A673 (cell line): ENCODE measurements around the gene CSKMT. TPM values are rescaled to one million over a fixed set of nuclear protein-coding genes. Genes with fewer than 3 reads are reported as not detected.

ENCODE experiments used
- BruUV-seq: library from RNA; stranded (reverse); fragments of 400-500 nt; replicated peaks from 2 replicates; lab custom pipeline; 2021; lab: Mats Ljungman, UMichigan
- CTCF ChIA-PET: fragments of 300-600 bp; sonication (Branson Sonifier 250); formaldehyde crosslinking; loops from one replicate; lab custom pipeline; 2022; ENCODE audit warnings: antibody characterized with exemption; lab: Charles Lee
- POLR2A ChIA-PET: fragments of 300-600 bp; sonication (Branson Sonifier 250); formaldehyde crosslinking; loops from one replicate; lab custom pipeline; 2022; ENCODE audit warnings: antibody characterized with exemption; ENCODE audit not compliant: low non-redundant PET; lab: Charles Lee
- DNase-seq: peaks from one replicate; pipeline ENCODE4 v3.0.0-alpha.2; 2015; ENCODE audit warnings: low spot score
- H3K27ac ChIP-seq: fragments of 200-600 bp; sonication (generic); 2 replicates; pipeline ENCODE4 v1.5.1; 2016; ENCODE audit warnings: mixed run types, low read depth, mild to moderate bottlenecking, mixed read lengths, antibody characterized with exemption, low read length; ENCODE audit not compliant: poor library complexity, severe bottlenecking
- H3K27me3 ChIP-seq: fragments of 200-600 bp; sonication (generic); replicated peaks from 2 replicates; pipeline ENCODE4 v1.6.1; 2017; ENCODE audit warnings: mixed run types, low read depth, mild to moderate bottlenecking, mixed read lengths, antibody characterized with exemption, low read length; ENCODE audit not compliant: insufficient read depth, poor library complexity
- H3K36me3 ChIP-seq: fragments of 200-600 bp; sonication (generic); 2 replicates; pipeline ENCODE4 v1.6.1; 2016; ENCODE audit warnings: mixed run types, mild to moderate bottlenecking, mixed read lengths, antibody characterized with exemption, low read length; ENCODE audit not compliant: insufficient read depth, poor library complexity, severe bottlenecking
- H3K4me1 ChIP-seq: fragments of 200-600 bp; sonication (generic); 2 replicates; pipeline ENCODE4 v1.6.1; 2017; ENCODE audit warnings: mixed run types, mild to moderate bottlenecking, mixed read lengths, antibody characterized with exemption, low read length; ENCODE audit not compliant: insufficient read depth, poor library complexity, severe bottlenecking
- H3K4me3 ChIP-seq: fragments of 200-600 bp; sonication (generic); 2 replicates; pipeline ENCODE4 v1.5.1; 2016; ENCODE audit warnings: low read depth, mixed run types, mild to moderate bottlenecking, mixed read lengths, low read length; ENCODE audit not compliant: poor library complexity, severe bottlenecking
- H3K9me3 ChIP-seq: fragments of 200-600 bp; sonication (generic); 2 replicates; pipeline ENCODE4 v1.6.1; 2016; ENCODE audit warnings: mixed run types, low read depth, mild to moderate bottlenecking, mixed read lengths, antibody characterized with exemption, low read length; ENCODE audit not compliant: poor library complexity, severe bottlenecking
- EZH2 ChIP-seq: fragments of 200-600 bp; sonication (generic); IDR thresholded peaks from 2 replicates; pipeline ENCODE4 v1.6.1; 2017; ENCODE audit warnings: borderline replicate concordance, low read depth, mild to moderate bottlenecking, mixed read lengths, antibody characterized with exemption, low read length; ENCODE audit not compliant: poor library complexity, severe bottlenecking
- intact Hi-C: fragments of 100-400 bp; cut with micrococcal nuclease; formaldehyde crosslinking; loops from one replicate; pipeline ENCODE4 v1.10.0; 2022; ENCODE audit not compliant: unreplicated experiment
- total RNA-seq: library from RNA; stranded (reverse); gene quantifications from 2 replicates; pipeline ENCODE4 v1.2.3, GENCODE V29; 2021
- TF ChIP-seq, protein P1 (sequence below): fragments of 300-800, 200-600 bp; sonication (generic); conservative IDR thresholded peaks from 2 replicates; pipeline ENCODE4 v1.5.1; 2017; ENCODE audit warnings: low read depth, mild to moderate bottlenecking, antibody characterized with exemption, low read length, moderate library complexity, mixed read lengths

The CSKMT gene
- total RNA-seq, 1 experiment from 2014 or later, result 68.8 TPM

DNA sequence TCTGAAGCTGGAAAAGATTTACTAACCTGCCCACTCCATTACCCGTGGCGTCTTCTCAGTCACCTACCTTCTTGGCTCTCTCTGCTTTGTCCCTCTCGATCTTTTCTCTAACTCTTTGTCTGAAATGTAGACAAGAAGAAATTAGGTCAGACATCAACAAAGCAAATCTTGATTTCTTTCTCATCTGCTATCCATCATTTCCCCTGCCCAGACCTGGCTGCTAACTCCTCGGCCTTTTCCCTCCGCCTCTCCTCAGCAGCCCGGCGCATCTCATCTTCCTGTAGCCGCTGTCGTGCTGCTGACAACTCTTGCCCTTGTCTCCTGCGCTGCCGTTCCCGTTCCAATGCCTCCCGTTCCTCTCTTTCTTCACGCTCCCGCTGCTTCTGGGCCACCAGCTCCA is 12.6 kb downstream of the CSKMT start:
- Histone ChIP-seq H3K27me3 (no peaks in the 10 kb centered on the region), H3K36me3 (peaks cover 39% of the 10 kb centered on the region), H3K27ac (peak overlapping the region; percentile 26), H3K9me3 (no peaks in the 10 kb centered on the region), H3K4me1 (peaks cover 31% of the 10 kb centered on the region), H3K4me3 (peak overlapping the region; percentile 85)
- ChIA-PET CTCF (no interaction called here), POLR2A (interaction anchor here (1.0 kb wide), 1 partner anchor 13 kb away, joined by 4 read pairs; the partner anchor contains the start of genes C11orf98 and CSKMT)
- intact Hi-C loops, result no loop called here
- no peak for TF ChIP-seq EZH2
- TF ChIP-seq, protein P1, sequence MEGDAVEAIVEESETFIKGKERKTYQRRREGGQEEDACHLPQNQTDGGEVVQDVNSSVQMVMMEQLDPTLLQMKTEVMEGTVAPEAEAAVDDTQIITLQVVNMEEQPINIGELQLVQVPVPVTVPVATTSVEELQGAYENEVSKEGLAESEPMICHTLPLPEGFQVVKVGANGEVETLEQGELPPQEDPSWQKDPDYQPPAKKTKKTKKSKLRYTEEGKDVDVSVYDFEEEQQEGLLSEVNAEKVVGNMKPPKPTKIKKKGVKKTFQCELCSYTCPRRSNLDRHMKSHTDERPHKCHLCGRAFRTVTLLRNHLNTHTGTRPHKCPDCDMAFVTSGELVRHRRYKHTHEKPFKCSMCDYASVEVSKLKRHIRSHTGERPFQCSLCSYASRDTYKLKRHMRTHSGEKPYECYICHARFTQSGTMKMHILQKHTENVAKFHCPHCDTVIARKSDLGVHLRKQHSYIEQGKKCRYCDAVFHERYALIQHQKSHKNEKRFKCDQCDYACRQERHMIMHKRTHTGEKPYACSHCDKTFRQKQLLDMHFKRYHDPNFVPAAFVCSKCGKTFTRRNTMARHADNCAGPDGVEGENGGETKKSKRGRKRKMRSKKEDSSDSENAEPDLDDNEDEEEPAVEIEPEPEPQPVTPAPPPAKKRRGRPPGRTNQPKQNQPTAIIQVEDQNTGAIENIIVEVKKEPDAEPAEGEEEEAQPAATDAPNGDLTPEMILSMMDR, result no peak
- BruUV-seq, result no TSS peak
- DNase-seq, result no peak

DNA sequence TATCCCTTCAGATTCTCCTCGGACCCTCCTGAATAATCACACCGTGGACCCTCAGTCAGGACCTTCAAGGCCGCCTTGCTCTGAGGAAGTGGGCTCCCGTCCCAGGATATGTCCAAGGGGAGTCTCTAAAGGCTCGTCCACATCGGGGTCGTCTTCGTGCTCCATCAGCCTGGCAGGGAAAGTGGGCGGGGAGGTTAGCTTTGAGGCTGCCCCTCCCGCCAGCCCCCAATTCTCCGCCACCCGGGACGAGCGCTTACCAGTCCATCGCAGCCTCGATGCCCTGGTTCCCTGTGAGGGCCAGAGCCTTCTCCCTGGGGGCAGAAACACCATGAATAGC is 13.3 kb downstream of the CSKMT start:
- H3K27ac ChIP-seq, result peak overlapping the region; percentile 84
- no peaks in the 10 kb centered on the region for H3K9me3 ChIP-seq
- no TSS peak for BruUV-seq
- ChIA-PET POLR2A (no interaction called here), CTCF (no interaction called here)
- no peak for DNase-seq
- H3K27me3 ChIP-seq, result no peaks in the 10 kb centered on the region
- peaks cover 25% of the 10 kb centered on the region for H3K4me1 ChIP-seq
- peaks cover 32% of the 10 kb centered on the region for H3K36me3 ChIP-seq
- peak overlapping the region; percentile 85 for H3K4me3 ChIP-seq
- TF ChIP-seq, protein P1, result no peak
- no peak for TF ChIP-seq EZH2
- intact Hi-C loops, result no loop called here

GRCh38 chr11:62678770-62679696 is 13.9 kb downstream of the CSKMT start, which contains the start of gene UBXN1:
Gene UBXN1, minus strand, starts transcription at chr11:62679073. Its CDS starts 150 bp downstream, at chr11:62678923.
- H3K4me3 ChIP-seq, result peak within 1 kb of the TSS; percentile 85
- peaks cover 23% of the 10 kb centered on the region for H3K4me1 ChIP-seq
- CTCF ChIA-PET, result no interaction called here
- no peak for TF ChIP-seq EZH2
- TF ChIP-seq, protein P1, result no peak
- H3K27me3 ChIP-seq, result no peaks in the 10 kb centered on the region
- no peaks in the 10 kb centered on the region for H3K9me3 ChIP-seq
- DNase-seq, result peak; percentile 98
- peak within 1 kb of the TSS; percentile 84 for H3K27ac ChIP-seq
- POLR2A ChIA-PET, result no interaction called here
- TSS peak; percentile 84 for BruUV-seq
- intact Hi-C loops, result loop anchor here (1.0 kb wide), 1 partner anchor 14 kb away; the partner anchor contains the start of genes C11orf98 and CSKMT
- H3K36me3 ChIP-seq, result peaks cover 26% of the 10 kb centered on the region
